ENCODE measurements around the gene PCMT1. TPM values are rescaled to one million over a fixed set of nuclear protein-coding genes. Genes with fewer than 3 reads are reported as not detected.

PCMT1 gene
- total and polyA plus RNA-seq, 2 of the 13 experiments (the other 11 are each of a cell fraction or from before 2014, with no cell fraction given): 112 to 169 TPM

GRCh38 chr6:149750136-149750609 is 632 bp downstream of the PCMT1 start (continued):
- no peak for TF ChIP-seq CSRNP1 (CRISPR knock-in tag; IDR thresholded peaks at IDR 0.05)
- no peak for TF ChIP-seq ARNT (IDR thresholded peaks at IDR 0.05)
- no peak for TF ChIP-seq SMARCE1 (IDR thresholded peaks at IDR 0.05; ENCODE audit: borderline replicate concordance)
- no peak for TF ChIP-seq ZNF451 (CRISPR knock-in tag; IDR thresholded peaks at IDR 0.05)
- no peak for TF ChIP-seq GRHL1 (CRISPR knock-in tag; conservative IDR thresholded peaks at IDR 0.05)
- no peak for TF ChIP-seq E2F5 (CRISPR knock-in tag; conservative IDR thresholded peaks at IDR 0.05)
- TF ChIP-seq CCAR2 (optimal IDR thresholded peaks at IDR 0.05; ENCODE audit: low read depth, low read length): no peak
- TF ChIP-seq USF2 (IDR thresholded peaks at IDR 0.05; ENCODE audit: low read depth, low read length): no peak
- no peak for TF ChIP-seq USF2 (CRISPR knock-in tag; IDR thresholded peaks at IDR 0.05; ENCODE audit: borderline replicate concordance)
- peak; percentile 75 for TF ChIP-seq ZNF709 (CRISPR knock-in tag; IDR thresholded peaks at IDR 0.05)
- no peak for TF ChIP-seq ZBTB43 (CRISPR knock-in tag; conservative IDR thresholded peaks at IDR 0.05)
- TF ChIP-seq ZNF562 (CRISPR knock-in tag; IDR thresholded peaks at IDR 0.05; ENCODE audit: borderline replicate concordance): no peak
- no peak for TF ChIP-seq THAP11 (CRISPR knock-in tag; IDR thresholded peaks at IDR 0.05)
- TF ChIP-seq TRAFD1 (CRISPR knock-in tag; IDR thresholded peaks at IDR 0.05; ENCODE audit: borderline replicate concordance): no peak
- TF ChIP-seq ZNF207 (IDR thresholded peaks at IDR 0.05; ENCODE audit: borderline replicate concordance): no peak
- no peak for TF ChIP-seq RNF219 (CRISPR knock-in tag; IDR thresholded peaks at IDR 0.05)
- TF ChIP-seq TRIM22 (IDR thresholded peaks at IDR 0.05): no peak
